Posterior cingulate gyrus (tissue), 11 donors: ENCODE measurements around the gene OR8D1.

ENCODE experiments used
- DNase-seq, 10 donors: peaks; one replicate each; pipeline versions ENCODE4 v3.0.0 to v3.0.0-alpha.2; 2020 to 2021; ENCODE audit warnings: mixed read lengths in 3 of 10
- intact Hi-C: fragments of 100-400 bp; cut with DNase I; formaldehyde crosslinking; loops from one replicate; pipeline ENCODE4 v1.15.1; 2023

Gene OR8D1

DNA sequence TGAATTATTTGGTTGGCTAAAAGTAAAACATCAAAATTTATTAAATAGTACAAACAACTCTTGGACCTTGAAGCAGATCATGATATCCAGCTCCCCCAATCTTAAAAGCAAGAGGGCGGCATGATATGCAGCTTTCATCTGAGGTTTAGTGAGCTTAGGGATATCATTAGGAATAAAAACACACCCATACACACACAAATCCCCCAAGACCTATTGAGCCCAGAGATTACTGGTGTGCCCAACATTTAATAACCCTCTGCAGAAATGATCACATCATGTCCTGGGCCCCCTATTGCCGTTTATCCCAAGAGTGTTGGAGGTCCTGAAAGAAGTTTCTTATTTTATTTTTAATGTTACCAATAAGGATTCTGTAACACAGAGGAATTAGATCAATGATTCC, at the start of gene OR8D1:
OR8D1 (minus strand) TSS at position 101 of the 400 bp plus-strand sequence. CDS start 3,183 bp downstream, outside the sequence.
- intact Hi-C loops = no loop called here
- DNase-seq = no peak

DNA sequence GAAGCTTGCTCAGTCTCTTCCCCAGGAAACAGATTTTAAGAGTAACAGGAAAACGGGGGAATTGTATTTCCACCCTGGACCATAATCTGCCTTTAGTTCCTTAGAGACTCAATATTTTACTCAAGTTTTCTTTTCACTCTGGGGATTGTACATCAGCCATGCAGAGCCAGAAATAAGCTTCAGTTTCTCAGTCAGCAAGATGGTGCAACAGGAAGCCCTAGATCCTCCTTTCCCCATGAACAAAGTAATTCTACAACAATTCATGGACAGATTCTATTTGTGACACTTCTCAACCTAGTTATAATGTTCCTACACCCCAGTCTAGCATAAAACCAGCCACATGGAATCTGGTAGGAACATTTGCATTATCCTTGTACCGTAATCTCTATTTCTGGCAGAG, 45.8 kb upstream of the OR8D1 start:
- intact Hi-C loops = no loop called here
- no peak for DNase-seq

DNA sequence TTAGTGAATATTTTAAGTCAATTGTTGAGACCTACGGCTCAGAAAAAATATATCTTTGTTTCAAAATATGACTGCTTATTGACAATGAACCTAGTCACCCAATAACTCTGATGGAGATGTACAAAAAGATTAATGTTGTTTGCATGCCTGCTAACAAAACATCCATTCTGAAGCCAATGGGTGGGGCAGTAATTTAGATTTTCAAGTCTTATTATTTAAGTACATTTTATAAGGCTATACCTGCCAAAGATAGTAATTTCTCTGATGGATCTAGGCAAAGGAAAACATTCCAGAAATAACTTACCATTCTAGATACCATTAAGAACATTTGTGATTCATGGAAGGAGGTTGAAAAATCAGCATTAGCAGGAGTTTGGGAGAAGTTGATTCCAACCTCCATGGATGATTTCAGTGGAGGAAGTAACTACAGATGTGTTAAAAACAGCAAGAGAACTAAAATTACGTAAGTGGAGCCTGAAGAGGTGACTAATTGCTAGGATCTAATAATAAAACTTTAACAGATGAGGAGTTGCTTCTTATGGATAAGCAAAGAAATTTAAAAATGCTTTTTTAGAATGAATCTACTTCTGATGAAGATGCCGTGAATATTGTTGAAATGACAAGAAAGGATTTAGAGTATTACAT, 32.7 kb upstream of the OR8D1 start:
- intact Hi-C loops = no loop called here
- no peak for DNase-seq

DNA sequence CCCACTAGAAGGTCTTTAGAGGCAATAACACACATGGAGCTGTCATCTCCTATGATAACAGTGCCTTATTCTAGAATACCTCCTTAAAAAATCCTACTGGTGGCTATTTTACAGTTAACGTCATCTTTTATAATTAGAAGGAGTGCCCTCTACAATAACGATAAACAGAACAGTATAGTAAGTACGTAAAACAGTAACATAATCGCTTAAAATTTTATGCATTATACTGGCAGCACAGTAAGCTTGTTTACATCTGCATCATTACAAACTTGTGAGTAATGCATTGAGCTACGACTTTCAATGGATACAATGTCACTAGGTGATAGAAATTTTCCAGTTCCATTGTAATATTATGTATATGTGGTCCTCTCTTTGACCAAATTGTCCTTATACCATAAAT, 30.6 kb upstream of the OR8D1 start:
- intact Hi-C loops = no loop called here
- DNase-seq = no peak

DNA sequence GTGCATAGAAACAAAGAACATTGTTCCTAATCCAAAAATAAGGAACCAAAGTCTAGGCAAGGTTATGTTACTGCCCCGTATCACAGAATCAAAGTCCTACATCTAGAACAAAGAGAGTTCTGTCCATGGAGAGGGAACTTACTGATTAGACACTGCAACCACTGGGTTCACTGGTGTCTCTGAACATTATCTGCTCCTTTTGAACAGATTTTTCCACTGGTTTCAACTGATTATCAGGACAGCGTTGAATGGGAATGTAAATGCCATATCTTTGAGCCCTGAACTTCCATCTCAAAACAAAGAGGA, 26.3 kb upstream of the OR8D1 start:
- no peak for DNase-seq
- intact Hi-C loops = no loop called here

DNA sequence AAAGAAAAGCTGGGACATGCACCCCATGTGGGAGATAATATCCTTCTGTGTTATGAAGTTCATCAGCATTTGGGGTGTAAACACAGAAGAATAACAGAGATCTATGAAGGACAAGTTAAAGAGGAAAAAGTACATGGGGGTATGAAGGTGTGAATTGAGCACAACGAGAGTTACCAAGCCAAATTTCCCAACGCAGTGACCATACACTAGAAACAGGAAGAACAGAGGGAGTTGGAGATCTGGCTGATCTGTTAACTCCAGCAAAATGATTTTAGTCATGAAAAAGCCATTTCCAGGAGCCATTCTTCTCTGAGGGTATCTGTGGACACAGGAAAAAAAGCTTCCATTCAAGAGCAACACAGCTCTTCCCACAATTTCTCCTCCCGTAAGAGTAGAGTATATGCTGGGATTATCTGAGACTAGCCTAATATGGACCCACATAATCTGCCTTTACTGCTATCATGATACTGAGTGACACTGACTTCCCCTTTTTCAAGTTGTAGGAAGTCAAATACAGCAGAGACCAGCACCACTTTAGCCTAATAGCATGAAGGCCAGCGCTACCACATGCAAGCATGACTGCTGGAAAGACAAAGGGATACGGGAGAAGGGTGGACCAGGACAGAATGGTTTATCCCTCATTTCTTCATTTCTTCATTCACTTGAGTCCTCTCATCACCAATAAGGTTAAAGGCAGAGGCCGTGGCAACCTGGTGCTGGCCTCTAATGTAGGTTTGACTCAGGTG, 25.8 kb upstream of the OR8D1 start:
- intact Hi-C loops = no loop called here

DNA sequence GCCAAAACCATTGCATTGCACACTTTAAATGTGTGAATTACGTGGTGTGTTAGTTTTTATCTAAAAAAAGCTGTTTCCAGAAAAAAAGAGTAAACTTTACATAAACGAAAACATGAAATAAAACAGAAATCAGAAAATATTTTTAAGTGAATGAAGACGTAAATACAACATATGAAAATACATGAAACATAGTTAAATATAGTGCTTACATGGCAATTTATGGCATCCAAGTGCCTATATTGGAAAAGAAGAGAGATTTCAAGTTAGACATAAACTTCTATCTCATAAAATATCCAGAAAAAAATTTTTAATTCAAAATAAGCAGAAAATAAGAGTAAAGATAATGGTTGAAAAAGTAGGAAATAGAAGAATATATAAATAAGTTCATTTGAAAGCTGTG, 18.1 kb upstream of the OR8D1 start:
- no peak for DNase-seq
- intact Hi-C loops = loop anchor here (5.0 kb wide), 1 partner anchor 260 kb away; no protein-coding TSS in a partner anchor

More for the DNA sequence above, 25.8 kb upstream of the OR8D1 start:
- no peak for DNase-seq

DNA sequence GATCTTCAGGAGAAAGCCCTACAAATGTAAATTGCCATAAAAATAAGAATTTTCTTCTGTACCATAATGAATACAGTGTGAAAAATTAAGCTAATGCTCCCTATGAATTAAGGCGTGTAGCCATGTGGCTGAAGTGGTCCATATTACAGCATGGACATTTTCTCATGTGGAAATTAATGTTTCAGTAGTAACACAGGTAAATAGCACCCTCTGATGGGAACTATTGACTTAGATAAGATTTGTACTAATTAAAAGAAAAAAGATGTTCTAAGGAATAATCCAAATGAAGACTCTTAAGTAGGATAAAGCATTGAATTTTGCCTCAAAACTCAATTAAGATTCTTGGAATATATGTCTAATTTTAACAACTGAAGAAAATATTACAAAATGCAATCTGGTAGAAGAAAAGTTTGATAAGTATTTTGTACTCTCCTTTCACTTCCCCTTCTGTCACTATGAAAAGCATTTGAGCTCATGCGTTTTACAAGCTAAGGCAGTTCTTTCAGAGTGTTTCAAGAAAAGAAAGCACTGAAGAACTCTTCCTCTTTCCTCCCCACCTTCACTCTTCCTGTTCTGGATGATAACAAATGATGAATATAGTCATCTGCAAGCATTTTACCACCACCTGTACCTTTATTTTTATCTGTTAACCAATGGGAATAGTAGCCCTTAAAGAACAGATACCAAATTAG, 16.2 kb upstream of the OR8D1 start:
- intact Hi-C loops = loop anchor here (5.0 kb wide), 1 partner anchor 258 kb away; no protein-coding TSS in a partner anchor
- no peak for DNase-seq

DNA sequence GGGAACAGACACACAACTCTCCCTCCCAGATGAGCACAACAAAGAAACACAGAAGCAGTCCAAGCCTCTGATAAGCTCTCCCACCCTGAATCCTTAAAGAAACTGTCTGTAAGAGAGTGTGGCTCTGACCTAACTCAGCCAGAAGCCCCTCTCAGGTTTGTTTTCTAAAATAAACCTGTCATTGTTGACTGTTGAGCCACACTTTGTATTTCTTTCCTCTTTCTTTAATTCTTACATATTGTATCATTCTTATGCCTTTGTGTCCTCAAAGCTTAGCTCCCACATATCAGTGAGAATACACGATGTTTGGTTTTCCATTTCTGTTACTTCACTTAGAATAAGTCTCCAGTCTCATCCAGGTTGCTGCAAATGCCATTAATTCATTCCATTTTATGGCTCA, 14.0 kb upstream of the OR8D1 start:
- DNase-seq = no peak
- intact Hi-C loops = no loop called here

DNA sequence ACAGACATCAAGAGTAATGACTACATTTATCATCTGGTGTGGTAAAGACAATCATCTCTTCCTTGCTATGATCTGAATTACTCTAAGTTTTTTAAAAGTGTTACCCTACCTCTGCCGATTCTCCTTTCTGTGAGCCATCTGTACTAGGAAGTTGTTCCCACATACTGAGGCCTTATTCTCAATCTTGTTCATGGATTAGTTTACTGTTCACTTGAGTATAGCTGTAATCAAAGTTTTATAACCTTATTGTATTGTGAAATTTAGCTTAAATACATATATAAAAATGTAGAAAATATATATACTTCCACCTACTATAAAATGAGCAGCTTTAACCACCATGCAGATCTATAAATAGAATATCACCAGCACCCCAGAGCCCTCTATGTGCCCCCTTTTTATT, 8.6 kb upstream of the OR8D1 start:
- intact Hi-C loops = no loop called here

DNA sequence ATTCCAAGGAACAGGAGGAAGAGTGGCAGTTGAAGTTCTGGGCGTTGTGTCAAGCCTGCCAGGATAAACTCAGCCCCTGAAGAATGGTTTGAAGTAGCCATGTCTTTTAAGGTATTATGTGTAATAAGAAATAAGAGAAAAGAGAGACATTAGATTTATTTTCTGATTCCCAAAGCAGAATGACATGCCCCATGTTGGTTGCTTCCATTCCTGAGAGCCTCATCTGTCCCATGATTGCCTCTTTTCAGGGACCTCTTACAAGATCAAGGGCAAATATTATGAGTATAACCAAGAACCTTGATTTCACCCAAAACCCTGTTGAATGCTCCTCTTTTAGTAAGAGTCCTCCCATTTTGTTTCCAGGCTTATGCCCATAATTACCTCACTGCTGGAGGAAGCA, 6.3 kb upstream of the OR8D1 start, which contains the start of gene OR8D2:
OR8D2 (minus strand) TSS at position 101 of the 400 bp plus-strand sequence; CDS start at position 101, 0 bp downstream.
- DNase-seq = no peak
- intact Hi-C loops = no loop called here

More for the DNA sequence above, 8.6 kb upstream of the OR8D1 start:
- no peak for DNase-seq

DNA sequence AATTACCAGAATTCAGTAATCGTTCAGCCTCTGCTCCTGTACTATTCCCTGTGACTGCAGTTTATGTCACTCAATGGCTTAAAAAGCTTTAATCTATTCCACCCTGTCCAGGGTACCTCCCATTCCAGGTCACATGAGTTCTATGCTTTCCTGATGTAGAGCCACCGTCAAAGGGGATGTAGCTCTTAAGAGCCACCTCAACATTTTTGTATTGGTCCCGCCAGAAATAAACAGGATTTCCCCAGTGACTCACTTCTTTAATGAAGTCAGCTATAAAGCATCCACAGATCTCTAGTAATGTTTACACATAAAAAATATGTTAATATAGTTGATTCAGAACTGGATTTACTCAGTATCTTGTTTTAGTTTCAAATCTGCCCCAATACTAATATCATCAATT, 1.3 kb upstream of the OR8D1 start:
- intact Hi-C loops = no loop called here
- no peak for DNase-seq

DNA sequence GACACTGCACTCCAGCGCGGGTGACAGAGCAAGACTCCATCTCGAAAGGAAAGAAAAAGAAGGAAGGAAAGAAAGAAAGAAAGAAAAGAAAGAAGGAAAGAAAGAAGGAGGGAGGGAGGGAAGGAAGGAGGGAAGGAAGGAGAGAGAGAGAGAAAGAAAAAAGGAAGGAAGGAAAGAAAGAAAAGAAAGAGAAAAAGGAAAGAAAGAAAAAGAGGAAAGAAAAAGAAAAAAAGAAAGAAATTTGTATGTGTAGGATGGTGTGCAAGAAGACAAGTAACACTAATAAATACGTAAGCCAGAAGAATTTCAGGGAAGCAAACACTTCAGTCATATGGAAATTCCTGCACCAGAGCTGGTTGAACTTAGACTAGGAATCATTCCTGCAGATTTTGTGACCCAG, 618 bp downstream of the OR8D1 start:
- DNase-seq = no peak
- intact Hi-C loops = no loop called here

DNA sequence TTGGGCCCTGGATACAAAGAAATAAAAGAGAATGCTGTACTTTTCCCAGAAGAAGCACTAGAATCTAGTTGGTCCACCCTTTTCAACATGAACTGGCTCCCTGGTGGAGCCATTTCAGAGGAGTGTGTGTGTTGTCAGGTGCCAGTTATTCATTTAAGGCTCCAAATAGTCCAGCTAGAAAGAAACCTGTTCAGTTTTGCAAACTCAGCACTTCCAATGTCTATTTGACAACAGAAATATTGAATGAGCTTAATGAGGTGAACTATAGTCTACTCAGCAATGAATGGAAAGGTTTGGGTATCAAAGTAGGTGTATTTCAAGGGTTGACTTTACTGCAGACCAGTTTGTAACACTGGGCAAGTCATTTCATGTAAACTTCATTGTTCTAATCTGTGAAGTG, 2.1 kb downstream of the OR8D1 start:
- intact Hi-C loops = no loop called here
- no peak for DNase-seq

DNA sequence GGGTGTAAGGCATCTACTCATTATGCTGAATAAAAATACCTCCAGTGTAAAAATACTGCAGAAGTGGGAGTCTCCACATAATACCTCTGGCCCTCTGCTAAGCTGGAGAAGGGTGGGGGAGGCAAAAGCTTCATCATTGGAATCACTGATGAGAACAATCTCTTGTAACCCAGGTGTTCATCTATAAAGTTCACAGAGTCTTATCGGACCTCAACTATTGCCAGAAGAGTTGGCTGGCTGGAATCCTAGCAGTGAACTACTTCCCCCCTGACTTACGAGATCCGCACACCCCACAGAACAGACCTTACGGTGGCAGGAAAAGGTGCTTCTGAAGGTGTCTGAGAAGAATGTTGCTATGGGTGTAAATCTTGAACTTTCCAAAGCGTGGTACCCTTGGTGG, 2.5 kb downstream of the OR8D1 start:
- no peak for DNase-seq
- intact Hi-C loops = no loop called here

DNA sequence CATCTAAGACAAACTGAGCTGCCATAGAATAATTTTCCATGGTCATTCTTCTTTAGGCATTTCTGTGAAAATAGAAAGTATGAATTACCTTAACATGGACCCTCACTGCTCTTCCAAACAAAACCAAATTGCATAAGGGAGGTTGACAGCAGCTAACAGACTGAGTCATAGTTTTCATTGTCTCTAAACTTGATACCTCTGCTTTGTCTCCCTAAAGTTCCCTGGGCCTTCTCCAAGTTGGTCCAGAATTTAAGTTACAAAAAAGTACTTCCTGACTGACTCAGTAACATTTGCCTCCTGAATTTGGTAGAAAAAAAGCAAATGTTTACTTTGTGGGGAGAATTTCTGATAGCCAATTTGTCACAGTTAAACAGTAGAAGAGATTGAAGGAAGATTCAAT, 3.0 kb downstream of the OR8D1 start:
- intact Hi-C loops = no loop called here
- no peak for DNase-seq

DNA sequence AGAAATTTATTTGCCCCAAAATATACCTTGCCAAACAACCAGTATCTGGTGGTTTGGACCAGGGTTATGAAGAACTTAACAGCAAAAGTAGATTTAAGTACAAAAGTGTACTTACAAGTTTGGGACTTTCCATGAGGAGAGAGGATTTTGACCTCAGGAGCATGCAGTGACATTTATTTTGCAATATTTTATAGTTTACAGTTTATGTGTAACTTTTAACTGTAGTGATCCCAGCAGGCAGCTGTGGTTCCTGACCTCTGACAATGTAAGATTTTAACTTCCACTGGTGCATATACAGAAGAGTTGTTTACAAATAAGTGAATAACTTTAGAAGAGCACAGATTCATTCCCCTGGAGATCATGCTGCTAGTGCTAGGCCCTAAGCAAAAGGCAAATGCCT, 6.7 kb downstream of the OR8D1 start:
- intact Hi-C loops = no loop called here
- DNase-seq = no peak

DNA sequence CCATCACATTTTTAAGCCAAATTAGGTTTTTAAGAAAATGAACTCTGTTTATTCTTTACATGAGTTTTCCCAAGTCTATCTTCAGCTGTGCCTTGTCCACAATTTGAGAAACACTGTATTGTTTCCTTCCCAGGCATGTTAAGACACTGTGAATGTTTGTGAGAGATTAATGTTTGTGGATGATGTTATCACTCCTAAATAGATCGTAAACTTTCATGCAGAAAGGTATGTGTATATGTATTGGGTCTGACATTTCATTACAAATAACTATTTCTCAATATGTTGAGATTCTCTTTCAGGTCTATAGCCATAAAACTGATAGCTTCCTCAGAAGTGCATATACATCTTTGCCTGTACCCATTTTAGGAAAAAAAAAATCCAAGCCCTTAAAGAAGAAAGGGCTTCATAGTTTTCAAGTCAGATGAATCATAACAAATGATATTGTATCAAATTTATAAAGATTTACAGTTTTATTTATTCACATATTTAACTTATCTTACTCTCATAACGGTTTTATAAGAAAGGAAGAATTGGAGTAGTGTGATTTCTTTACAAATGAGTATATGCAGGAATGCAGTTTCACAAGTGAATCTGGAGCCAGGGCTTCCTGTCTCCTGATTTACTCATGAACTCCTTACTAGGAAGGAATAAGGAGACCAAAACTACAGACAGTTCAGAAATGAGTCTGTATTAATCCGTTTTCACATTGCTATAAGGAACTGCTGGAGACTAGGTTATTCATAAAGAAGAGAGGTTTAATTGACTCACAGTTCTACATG, 11.2 kb downstream of the OR8D1 start:
- intact Hi-C loops = no loop called here
- no peak for DNase-seq

DNA sequence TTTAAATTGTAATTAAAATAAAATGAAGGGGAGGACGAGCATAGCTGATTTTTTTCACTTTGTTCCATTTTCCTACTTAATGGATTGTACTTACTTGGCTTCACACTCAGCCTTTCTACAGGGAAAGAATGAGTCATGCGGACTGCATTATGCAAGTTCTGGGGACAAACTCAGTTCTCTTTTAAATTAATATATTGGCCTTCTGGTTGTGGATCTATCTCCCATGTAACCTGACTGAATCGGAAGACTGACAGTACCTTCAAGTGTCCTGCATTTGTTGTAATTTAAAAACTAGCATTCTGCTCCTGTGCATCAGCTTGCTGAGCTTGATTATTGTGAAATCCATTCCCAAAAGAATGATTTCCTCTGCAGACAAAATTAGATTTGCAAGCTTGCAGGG, 12.2 kb downstream of the OR8D1 start:
- no peak for DNase-seq
- intact Hi-C loops = no loop called here

DNA sequence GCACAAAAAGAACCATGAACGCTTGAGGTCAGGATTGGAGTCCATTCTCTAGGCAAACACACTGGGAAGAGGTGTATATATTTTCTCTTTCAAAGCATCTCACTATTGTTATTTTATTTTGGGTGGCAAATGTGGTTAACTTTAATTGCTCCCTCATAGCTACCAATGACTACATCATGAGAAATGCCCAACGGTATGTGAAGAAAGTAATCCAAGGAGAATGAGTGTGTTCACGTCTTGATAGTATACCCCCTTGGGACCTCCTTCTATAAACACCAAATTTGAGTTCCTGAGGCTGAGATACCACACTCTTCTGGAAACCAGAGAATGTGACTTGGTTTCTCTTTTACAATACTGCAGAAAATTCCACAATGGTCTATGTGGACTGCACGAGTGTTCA, 15.8 kb downstream of the OR8D1 start:
- DNase-seq = no peak
- intact Hi-C loops = no loop called here

DNA sequence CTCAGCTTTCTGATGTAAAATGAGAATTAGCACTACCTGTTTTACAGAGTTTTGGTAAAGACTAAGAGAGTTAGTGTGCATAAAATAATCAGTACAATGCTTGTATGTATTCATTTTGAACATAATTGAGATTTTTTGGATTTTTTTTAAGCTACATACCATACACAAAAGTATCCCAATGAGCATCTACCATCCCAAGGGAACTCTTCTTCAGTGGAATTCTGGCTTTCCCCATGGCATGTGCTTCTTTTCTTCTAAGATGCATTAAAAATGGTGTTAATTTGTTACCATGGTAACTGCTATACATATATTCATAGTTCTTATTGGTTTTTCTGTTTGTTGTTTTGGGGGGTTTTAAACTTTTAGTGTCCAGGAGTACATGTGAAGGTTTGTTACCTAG, 17.7 kb downstream of the OR8D1 start:
- intact Hi-C loops = no loop called here
- DNase-seq = no peak
